GM20000 (cell line): ENCODE data around the gene RNF166.

Experiments
- DNase-seq: peaks from one replicate; pipeline ENCODE4 v3.0.0; 2012; ENCODE audit warnings: low spot score
- CTCF ChIP-seq: IDR thresholded peaks from 2 replicates; pipeline ENCODE4 v1.5.1; 2012; ENCODE audit warnings: mild to moderate bottlenecking, control low read depth; ENCODE audit errors: extremely low read depth, missing control alignments

Gene RNF166

GRCh38 chr16:88697831-88698615, 8.2 kb downstream of the RNF166 start:
- no peak for DNase-seq
- TF ChIP-seq CTCF, result no peak

GRCh38 chr16:88697116-88697830, 8.9 kb downstream of the RNF166 start:
- TF ChIP-seq CTCF, result no peak
- no peak for DNase-seq

GRCh38 chr16:88696441-88696840, 9.8 kb downstream of the RNF166 start:
- TF ChIP-seq CTCF, result no peak
- DNase-seq, result no peak

- DNase-seq, result no peak
Measured at GRCh38 chr16:88695753-88696152, 10.5 kb downstream of the RNF166 start.

GRCh38 chr16:88695218-88695617, 11.0 kb downstream of the RNF166 start:
- no peak for DNase-seq
- no peak for TF ChIP-seq CTCF

More at GRCh38 chr16:88695753-88696152, 10.5 kb downstream of the RNF166 start:
- no peak for TF ChIP-seq CTCF

- no peak for TF ChIP-seq CTCF
- no peak for DNase-seq
Measured at GRCh38 chr16:88694221-88695087, 11.8 kb downstream of the RNF166 start.
